Measurements from ENCODE around the gene KPNA4. TPM values are rescaled to one million over a fixed set of nuclear protein-coding genes. Genes with fewer than 3 reads are reported as not detected.

KPNA4 gene
- total and polyA plus RNA-seq, 8 donors, result 47.2 to 64.2 (median 58.6) TPM

DNA sequence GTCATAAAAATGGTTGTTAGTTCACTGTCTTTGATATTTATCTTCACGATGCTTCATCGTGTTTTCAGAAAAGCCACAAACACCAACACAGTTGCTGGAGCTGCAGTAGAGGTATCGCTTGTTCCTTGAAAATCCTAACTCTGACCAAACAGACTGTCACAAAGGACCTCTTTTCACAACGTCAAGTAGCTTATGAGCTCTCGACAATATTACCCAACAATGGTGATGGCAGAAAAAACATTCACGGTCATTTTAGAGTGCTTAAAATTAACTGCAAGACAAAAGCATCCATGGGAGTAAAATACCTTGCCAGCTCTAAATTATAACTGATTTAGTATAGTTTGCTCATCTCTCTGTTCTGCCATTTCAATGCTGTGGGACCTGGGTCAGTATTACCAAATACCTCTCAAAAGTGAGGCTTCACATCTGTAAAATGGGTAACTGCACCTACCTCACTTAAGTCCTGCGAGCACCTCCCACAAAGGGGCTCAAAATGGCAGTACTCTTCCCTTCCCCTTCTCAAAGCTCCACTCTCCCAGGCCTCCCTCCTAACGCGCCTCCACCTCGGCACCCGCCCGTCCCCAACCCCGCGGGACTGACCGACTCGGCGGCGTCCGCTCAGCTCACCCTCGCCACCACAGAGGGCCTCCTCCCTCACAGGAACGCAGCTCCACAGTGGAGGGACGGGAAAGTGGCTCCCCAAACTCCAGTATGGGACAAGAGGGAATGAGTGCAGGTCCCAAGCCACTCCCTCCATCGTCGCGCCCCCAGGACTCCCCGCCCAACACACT lies 116.3 kb downstream of the KPNA4 start:
- ATAC-seq (peak; percentile 69), DNase-seq (peak in 3 of 4 donors; percentile 40 to 87 (median 56))
- intact Hi-C loops (cut with DNase I), result no loop called here
- TF ChIP-seq, protein P1, sequence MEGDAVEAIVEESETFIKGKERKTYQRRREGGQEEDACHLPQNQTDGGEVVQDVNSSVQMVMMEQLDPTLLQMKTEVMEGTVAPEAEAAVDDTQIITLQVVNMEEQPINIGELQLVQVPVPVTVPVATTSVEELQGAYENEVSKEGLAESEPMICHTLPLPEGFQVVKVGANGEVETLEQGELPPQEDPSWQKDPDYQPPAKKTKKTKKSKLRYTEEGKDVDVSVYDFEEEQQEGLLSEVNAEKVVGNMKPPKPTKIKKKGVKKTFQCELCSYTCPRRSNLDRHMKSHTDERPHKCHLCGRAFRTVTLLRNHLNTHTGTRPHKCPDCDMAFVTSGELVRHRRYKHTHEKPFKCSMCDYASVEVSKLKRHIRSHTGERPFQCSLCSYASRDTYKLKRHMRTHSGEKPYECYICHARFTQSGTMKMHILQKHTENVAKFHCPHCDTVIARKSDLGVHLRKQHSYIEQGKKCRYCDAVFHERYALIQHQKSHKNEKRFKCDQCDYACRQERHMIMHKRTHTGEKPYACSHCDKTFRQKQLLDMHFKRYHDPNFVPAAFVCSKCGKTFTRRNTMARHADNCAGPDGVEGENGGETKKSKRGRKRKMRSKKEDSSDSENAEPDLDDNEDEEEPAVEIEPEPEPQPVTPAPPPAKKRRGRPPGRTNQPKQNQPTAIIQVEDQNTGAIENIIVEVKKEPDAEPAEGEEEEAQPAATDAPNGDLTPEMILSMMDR (IDR thresholded peaks at IDR 0.05), result no peak
- Histone ChIP-seq H3K4me1 (peaks cover 0 to 15% of the 10 kb centered on the region in 2 donors), H3K27ac (peak overlapping the region; percentile 76 to 85), H3K27me3 (peaks cover 0 to 16% of the 10 kb centered on the region in 2 donors), H3K4me3 (peak overlapping the region; percentile 53 to 62), H3K9me3 (no peaks in the 10 kb centered on the region), H3K36me3 (no peaks in the 10 kb centered on the region)

DNA sequence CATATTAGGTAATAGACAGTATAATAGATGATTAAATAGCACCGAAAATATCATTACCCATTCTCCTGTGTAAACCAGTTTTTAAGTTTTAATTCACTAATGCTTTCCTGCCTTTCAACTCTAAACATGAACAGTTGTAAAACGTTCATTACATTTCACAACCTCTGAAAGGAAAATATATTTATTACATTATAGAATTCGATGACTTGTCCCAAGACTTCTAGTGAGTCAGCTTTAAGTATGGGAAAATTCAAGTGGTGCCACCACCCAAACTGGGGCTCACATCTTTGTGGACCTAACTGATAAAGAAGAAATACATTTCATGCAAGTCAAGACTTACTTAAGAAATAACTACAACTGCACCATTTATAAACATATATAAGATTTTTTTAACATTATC lies 117.8 kb downstream of the KPNA4 start:
- no peaks in the 10 kb centered on the region for H3K9me3 ChIP-seq
- TF ChIP-seq, protein P1 (IDR thresholded peaks at IDR 0.05), result no peak
- DNase-seq (no peak), ATAC-seq (no peak)
- intact Hi-C loops (cut with DNase I), result no loop called here
- no peaks in the 10 kb centered on the region for H3K36me3 ChIP-seq
- peaks cover 0 to 15% of the 10 kb centered on the region in 2 donors for H3K4me1 ChIP-seq
- no peak overlapping the region for H3K4me3 ChIP-seq
- H3K27ac ChIP-seq, result no peak overlapping the region
- H3K27me3 ChIP-seq, result peaks cover 0 to 16% of the 10 kb centered on the region in 2 donors

DNA sequence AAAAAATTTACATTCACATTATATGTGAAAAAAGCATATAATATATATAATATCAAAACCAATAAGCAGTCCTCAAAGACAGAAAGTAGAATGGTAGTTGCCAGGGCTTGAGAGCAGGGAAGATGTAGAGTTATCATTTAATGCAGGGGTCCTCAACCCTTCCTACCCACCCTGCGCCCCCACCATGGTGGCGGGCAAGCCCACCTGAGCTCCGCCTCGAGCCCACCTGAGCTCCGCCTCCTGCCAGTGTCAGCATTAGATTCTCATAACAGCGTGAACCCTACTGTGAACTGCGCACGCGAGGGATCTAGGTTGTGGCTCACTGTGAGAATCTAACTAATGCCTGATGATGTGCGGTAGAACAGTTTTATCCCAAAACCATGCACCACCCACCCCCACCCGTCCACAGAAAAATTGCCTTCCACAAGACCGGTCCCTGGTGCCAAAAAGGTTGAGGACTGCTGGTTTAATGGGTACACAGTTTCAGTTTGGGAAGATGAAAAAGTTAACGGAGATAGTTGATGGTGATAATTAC lies 118.8 kb downstream of the KPNA4 start:
- H3K27me3 ChIP-seq, result peaks cover 0 to 16% of the 10 kb centered on the region in 2 donors
- no peak overlapping the region for H3K27ac ChIP-seq

GRCh38 chr3:160445854-160446253 lies 119.5 kb downstream of the KPNA4 start:
- TF ChIP-seq, protein P1 (IDR thresholded peaks at IDR 0.05), result no peak

More for the DNA sequence above, 118.8 kb downstream of the KPNA4 start:
- DNase-seq (no peak), ATAC-seq (no peak)
- peaks cover 0 to 15% of the 10 kb centered on the region in 2 donors for H3K4me1 ChIP-seq
- intact Hi-C loops (cut with DNase I), result no loop called here
- TF ChIP-seq, protein P1 (IDR thresholded peaks at IDR 0.05), result no peak
- no peak overlapping the region for H3K4me3 ChIP-seq
- no peaks in the 10 kb centered on the region for H3K36me3 ChIP-seq
- H3K9me3 ChIP-seq, result no peaks in the 10 kb centered on the region

More at GRCh38 chr3:160445854-160446253, 119.5 kb downstream of the KPNA4 start:
- H3K4me3 ChIP-seq, result no peak overlapping the region
- H3K4me1 ChIP-seq, result peaks cover 0 to 15% of the 10 kb centered on the region in 2 donors
- ATAC-seq (no peak), DNase-seq (no peak)
- no peaks in the 10 kb centered on the region for H3K9me3 ChIP-seq
- no peaks in the 10 kb centered on the region for H3K36me3 ChIP-seq
- H3K27ac ChIP-seq, result no peak overlapping the region
- peaks cover 0 to 16% of the 10 kb centered on the region in 2 donors for H3K27me3 ChIP-seq
- intact Hi-C loops (cut with DNase I), result no loop called here

Other genes starting within 250 kb of the KPNA4 start
- 10 to 100 TPM; 27.9 to 45.0 TPM for gene IFT80, start 166.3 kb downstream of the KPNA4 start, total RNA-seq
- gene IFT80, start 166.3 kb downstream of the KPNA4 start, polyA plus RNA-seq (ENCODE audit: insufficient read length in 6 of 6), result 10 to 100 TPM; 69.9 to 92.0 (median 78.7) TPM
- gene SMC4, start 165.9 kb downstream of the KPNA4 start, total RNA-seq, result 10 to 100 TPM; 68.6 to 73.5 TPM
- gene SMC4, start 165.9 kb downstream of the KPNA4 start, polyA plus RNA-seq (ENCODE audit: insufficient read length in 6 of 6), result 100 to 1,000 TPM; 127 to 224 (median 170) TPM
- 1 to 10 TPM; 4.3 to 8.7 TPM for gene TRIM59, start 115.8 kb downstream of the KPNA4 start, total RNA-seq
- 10 to 100 TPM; 18.5 to 29.3 (median 24.1) TPM for gene TRIM59, start 115.8 kb downstream of the KPNA4 start, polyA plus RNA-seq (ENCODE audit: insufficient read length in 6 of 6)
- not detected for gene ARL14, start 111.6 kb upstream of the KPNA4 start, total RNA-seq
- gene ARL14, start 111.6 kb upstream of the KPNA4 start, polyA plus RNA-seq (ENCODE audit: insufficient read length in 6 of 6), result not detected
- 10 to 100 TPM; 12.0 to 12.7 TPM for gene PPM1L, start 190.7 kb upstream of the KPNA4 start, total RNA-seq
- gene PPM1L, start 190.7 kb upstream of the KPNA4 start, polyA plus RNA-seq (ENCODE audit: insufficient read length in 6 of 6), result 1 to 10 TPM; 5.1 to 5.7 (median 5.2) TPM

Data from left lung (tissue), 10 donors.